ENCODE results near the gene RNF207.

GRCh38 chr1:6197746-6198427 lies 8.0 kb upstream of the RNF207 start:
- TF ChIP-seq POLR2A (IDR thresholded peaks at IDR 0.05; ENCODE audit: low read depth, low read length) = no peak
- TF ChIP-seq POLR2AphosphoS5 (IDR thresholded peaks at IDR 0.05; ENCODE audit: low read depth, low read length) = no peak
- no peak for TF ChIP-seq TAF1 (IDR thresholded peaks at IDR 0.05; ENCODE audit: low read depth, low read length)
- no peak for TF ChIP-seq POU2F2 (IDR thresholded peaks at IDR 0.05; ENCODE audit: low read depth, low read length)
- no peak for TF ChIP-seq SPI1 (IDR thresholded peaks at IDR 0.05; ENCODE audit: low read depth, low read length)
- TF ChIP-seq PAX5 (IDR thresholded peaks at IDR 0.05; ENCODE audit: insufficient read depth, low read length, severe bottlenecking) = no peak
